ENCODE data around the gene SYAP1. TPM values are rescaled to one million over a fixed set of nuclear protein-coding genes. Genes with fewer than 3 reads are reported as not detected.
"Not testable (repeated sequence)": the region's sequence is repeated elsewhere in the genome, so short reads cannot be mapped to it uniquely, and the experiment has no call there.

The SYAP1 gene
- total and polyA plus RNA-seq, 5 donors = 11.4 to 24.9 (median 17.2) TPM

GRCh38 chrX:16726347-16726988 is 7.1 kb downstream of the SYAP1 start:
- ATAC-seq; H3K27ac ChIP-seq (ENCODE audit: low read length); H3K9me3 ChIP-seq (ENCODE audit: control insufficient read depth, low read length); H3K4me3 ChIP-seq (ENCODE audit: low read length); H3K27me3 ChIP-seq (ENCODE audit: control insufficient read depth, insufficient read depth); DNase-seq; H3K4me1 ChIP-seq (ENCODE audit: control insufficient read depth, insufficient read depth, low read length); intact Hi-C loops (cut with DNase I): not testable (repeated sequence)
- WGBS = 91% methylated on average over 5 of the region's 5 CpGs

- Histone ChIP-seq H3K9me3 (ENCODE audit: control insufficient read depth, low read length) (no peaks in the 10 kb centered on the region), H3K4me1 (ENCODE audit: control insufficient read depth, insufficient read depth, low read length) (peaks cover under 1% of the 10 kb centered on the region), H3K27ac (ENCODE audit: low read length) (no peak overlapping the region), H3K4me3 (ENCODE audit: low read length) (no peak overlapping the region), H3K27me3 (ENCODE audit: control insufficient read depth, insufficient read depth) (no peaks in the 10 kb centered on the region)
- ATAC-seq (no peak), DNase-seq (no peak)
- intact Hi-C loops (cut with DNase I) = no loop called here
Measured at GRCh38 chrX:16727637-16728036, 8.2 kb downstream of the SYAP1 start.

DNA sequence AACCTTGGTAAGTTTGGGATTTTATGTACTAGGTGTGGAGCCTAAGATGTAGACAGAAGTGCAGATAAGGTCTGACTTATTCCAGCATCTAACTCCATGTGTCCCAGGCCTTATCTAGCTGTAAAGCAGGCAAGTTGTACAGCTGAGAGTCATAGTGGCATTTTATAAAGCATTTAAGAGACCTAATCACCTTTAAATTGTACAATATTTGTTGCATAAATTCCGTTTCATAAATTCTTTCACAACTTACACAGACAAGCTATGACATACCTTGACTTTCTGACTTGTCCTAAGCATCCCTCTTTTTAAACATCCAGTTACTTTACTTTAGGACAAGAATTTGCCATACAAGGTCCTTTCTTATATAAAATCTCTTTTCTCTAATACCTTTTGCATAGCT is 11.0 kb downstream of the SYAP1 start:
- H3K27ac ChIP-seq (ENCODE audit: low read length) = no peak overlapping the region
- no peak for ATAC-seq
- intact Hi-C loops (cut with DNase I) = no loop called here
- WGBS = 98% methylated on average over 1 of the region's 1 CpG
- DNase-seq = no peak
- H3K27me3 ChIP-seq (ENCODE audit: control insufficient read depth, insufficient read depth) = no peaks in the 10 kb centered on the region
- H3K4me3 ChIP-seq (ENCODE audit: low read length) = no peak overlapping the region
- no peaks in the 10 kb centered on the region for H3K9me3 ChIP-seq (ENCODE audit: control insufficient read depth, low read length)
- H3K4me1 ChIP-seq (ENCODE audit: control insufficient read depth, insufficient read depth, low read length) = peaks cover 2% of the 10 kb centered on the region

DNA sequence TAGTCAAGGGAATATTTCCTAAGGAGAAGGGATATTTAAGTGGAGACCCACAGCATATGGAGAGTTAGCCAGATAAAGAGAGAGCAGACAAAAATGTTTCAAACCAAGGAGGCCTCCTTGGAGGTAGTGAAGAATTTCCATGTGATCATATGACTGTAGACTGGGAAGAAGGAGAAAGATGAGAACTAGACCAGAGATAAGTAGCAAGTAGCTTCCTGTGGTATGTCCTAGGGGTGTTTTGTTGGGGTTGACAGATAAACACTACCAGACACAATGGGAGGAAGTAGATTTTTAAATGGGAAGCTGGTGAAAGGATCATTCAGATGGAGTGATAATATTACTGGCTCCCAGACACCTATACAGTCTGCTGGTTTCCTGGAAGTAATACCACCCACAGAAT is 13.6 kb downstream of the SYAP1 start:
- no peaks in the 10 kb centered on the region for H3K27me3 ChIP-seq (ENCODE audit: control insufficient read depth, insufficient read depth)
- no peak for ATAC-seq
- DNase-seq = no peak
- no peaks in the 10 kb centered on the region for H3K9me3 ChIP-seq (ENCODE audit: control insufficient read depth, low read length)
- intact Hi-C loops (cut with DNase I) = no loop called here
- no peak overlapping the region for H3K27ac ChIP-seq (ENCODE audit: low read length)
- H3K4me3 ChIP-seq (ENCODE audit: low read length) = no peak overlapping the region
- H3K4me1 ChIP-seq (ENCODE audit: control insufficient read depth, insufficient read depth, low read length) = peaks cover 2% of the 10 kb centered on the region

- Histone ChIP-seq H3K27ac (ENCODE audit: low read length) (no peak overlapping the region), H3K4me3 (ENCODE audit: low read length) (no peak overlapping the region), H3K9me3 (ENCODE audit: control insufficient read depth, low read length) (no peaks in the 10 kb centered on the region), H3K4me1 (ENCODE audit: control insufficient read depth, insufficient read depth, low read length) (peaks cover 2% of the 10 kb centered on the region), H3K27me3 (ENCODE audit: control insufficient read depth, insufficient read depth) (no peaks in the 10 kb centered on the region)
- intact Hi-C loops (cut with DNase I) = no loop called here
- ATAC-seq (no peak), DNase-seq (no peak)
- WGBS = 97% methylated on average over 5 of the region's 5 CpGs
Measured at GRCh38 chrX:16737024-16737423, 17.6 kb downstream of the SYAP1 start.

- H3K4me1 ChIP-seq (ENCODE audit: control insufficient read depth, insufficient read depth, low read length) = no peaks in the 10 kb centered on the region
- DNase-seq = no peak
- no peaks in the 10 kb centered on the region for H3K27me3 ChIP-seq (ENCODE audit: control insufficient read depth, insufficient read depth)
- no peak overlapping the region for H3K4me3 ChIP-seq (ENCODE audit: low read length)
- no peak overlapping the region for H3K27ac ChIP-seq (ENCODE audit: low read length)
- intact Hi-C loops (cut with DNase I) = no loop called here
- no peaks in the 10 kb centered on the region for H3K9me3 ChIP-seq (ENCODE audit: control insufficient read depth, low read length)
- ATAC-seq = no peak
- 69% methylated on average over 6 of the region's 6 CpGs for WGBS
Measured at GRCh38 chrX:16739574-16739973, 20.2 kb downstream of the SYAP1 start.

- Histone ChIP-seq H3K4me3 (ENCODE audit: low read length) (no peak overlapping the region), H3K27me3 (ENCODE audit: control insufficient read depth, insufficient read depth) (no peaks in the 10 kb centered on the region), H3K27ac (ENCODE audit: low read length) (no peak overlapping the region), H3K4me1 (ENCODE audit: control insufficient read depth, insufficient read depth, low read length) (no peaks in the 10 kb centered on the region), H3K9me3 (ENCODE audit: control insufficient read depth, low read length) (no peaks in the 10 kb centered on the region)
- ATAC-seq (no peak), DNase-seq (no peak)
- whole genome bisulfite sequencing = 90% methylated on average over 12 of the region's 12 CpGs
- intact Hi-C loops (cut with DNase I) = no loop called here
Measured at GRCh38 chrX:16743604-16744325, 24.4 kb downstream of the SYAP1 start.

- DNase-seq = no peak
- H3K4me3 ChIP-seq (ENCODE audit: low read length) = no peak overlapping the region
- H3K27ac ChIP-seq (ENCODE audit: low read length) = no peak overlapping the region
- no peak for ATAC-seq
- H3K27me3 ChIP-seq (ENCODE audit: control insufficient read depth, insufficient read depth) = no peaks in the 10 kb centered on the region
- WGBS = 88% methylated on average over 5 of the region's 5 CpGs
- no peaks in the 10 kb centered on the region for H3K4me1 ChIP-seq (ENCODE audit: control insufficient read depth, insufficient read depth, low read length)
- no peaks in the 10 kb centered on the region for H3K9me3 ChIP-seq (ENCODE audit: control insufficient read depth, low read length)
- intact Hi-C loops (cut with DNase I) = no loop called here
Measured at GRCh38 chrX:16745102-16745501, 25.7 kb downstream of the SYAP1 start.

DNA sequence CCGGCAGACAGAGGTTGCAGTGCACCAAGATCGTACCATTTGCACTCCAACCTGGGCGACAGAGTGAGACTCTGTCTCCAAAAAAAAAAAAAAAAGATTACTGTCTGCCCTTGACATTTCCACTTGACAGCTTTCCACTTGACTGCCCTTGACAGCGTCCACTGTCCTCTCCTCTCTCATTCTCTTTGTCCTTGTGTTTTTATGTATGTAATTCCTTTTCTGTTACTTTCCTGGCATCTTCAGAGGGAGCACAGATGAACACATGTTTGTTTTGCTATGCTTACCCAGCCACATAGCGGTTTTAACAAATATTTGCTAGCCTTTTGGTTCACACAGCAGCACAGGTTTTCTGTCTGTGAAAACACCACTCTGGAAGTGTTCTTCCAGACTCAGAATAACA is 26.2 kb downstream of the SYAP1 start:
- DNase-seq = no peak
- Histone ChIP-seq H3K27me3 (ENCODE audit: control insufficient read depth, insufficient read depth) (no peaks in the 10 kb centered on the region), H3K9me3 (ENCODE audit: control insufficient read depth, low read length) (no peaks in the 10 kb centered on the region), H3K4me1 (ENCODE audit: control insufficient read depth, insufficient read depth, low read length) (no peaks in the 10 kb centered on the region), H3K4me3 (ENCODE audit: low read length) (no peak overlapping the region), H3K27ac (ENCODE audit: low read length) (no peak overlapping the region)
- WGBS = 80% methylated on average over 5 of the region's 5 CpGs
- no peak for ATAC-seq
- intact Hi-C loops (cut with DNase I) = no loop called here

- no peaks in the 10 kb centered on the region for H3K4me1 ChIP-seq (ENCODE audit: control insufficient read depth, insufficient read depth, low read length)
- intact Hi-C loops (cut with DNase I) = no loop called here
- no peaks in the 10 kb centered on the region for H3K9me3 ChIP-seq (ENCODE audit: control insufficient read depth, low read length)
- DNase-seq (no peak), ATAC-seq (peak in 1 of 2 donors; percentile 71)
- H3K27ac ChIP-seq (ENCODE audit: low read length) = no peak overlapping the region
- 76% methylated on average over 5 of the region's 5 CpGs for WGBS
- no peak overlapping the region for H3K4me3 ChIP-seq (ENCODE audit: low read length)
- H3K27me3 ChIP-seq (ENCODE audit: control insufficient read depth, insufficient read depth) = no peaks in the 10 kb centered on the region
Measured at GRCh38 chrX:16748425-16748824, 29.0 kb downstream of the SYAP1 start.

DNA sequence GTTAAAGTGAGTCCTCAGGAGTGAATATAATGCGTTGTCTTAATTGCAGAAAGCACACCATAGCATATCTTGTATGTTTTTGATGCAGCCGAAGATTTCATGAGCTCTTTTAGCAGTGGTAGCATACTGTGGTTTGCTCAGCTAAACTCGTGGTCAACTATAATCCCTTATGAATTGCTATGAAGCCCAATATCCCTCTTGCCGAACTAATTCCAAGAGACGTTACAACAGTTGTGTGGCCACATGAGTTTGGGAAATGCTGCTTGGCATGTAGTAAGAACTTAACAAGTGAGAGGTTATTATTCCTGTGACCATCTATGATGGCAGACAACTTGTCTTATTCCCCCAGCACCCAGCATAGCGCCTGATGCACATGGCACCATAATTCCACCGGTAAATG is 30.7 kb downstream of the SYAP1 start:
- no peak for ATAC-seq
- H3K27me3 ChIP-seq (ENCODE audit: control insufficient read depth, insufficient read depth) = no peaks in the 10 kb centered on the region
- no peaks in the 10 kb centered on the region for H3K9me3 ChIP-seq (ENCODE audit: control insufficient read depth, low read length)
- 93% methylated on average over 7 of the region's 7 CpGs for whole genome bisulfite sequencing
- intact Hi-C loops (cut with DNase I) = no loop called here
- no peak overlapping the region for H3K27ac ChIP-seq (ENCODE audit: low read length)
- DNase-seq = no peak
- no peaks in the 10 kb centered on the region for H3K4me1 ChIP-seq (ENCODE audit: control insufficient read depth, insufficient read depth, low read length)
- no peak overlapping the region for H3K4me3 ChIP-seq (ENCODE audit: low read length)

Data from right cardiac atrium (tissue), 5 donors.